ENCODE data around the gene RET. TPM values are rescaled to one million over a fixed set of nuclear protein-coding genes. Genes with fewer than 3 reads are reported as not detected.
A peak's percentile ranks its signal among the peaks of the same experiment; 100 is the strongest.

The RET gene
- total RNA-seq, 2 experiments from 2014 or later, result 0.36 TPM; not detected in 1

DNA sequence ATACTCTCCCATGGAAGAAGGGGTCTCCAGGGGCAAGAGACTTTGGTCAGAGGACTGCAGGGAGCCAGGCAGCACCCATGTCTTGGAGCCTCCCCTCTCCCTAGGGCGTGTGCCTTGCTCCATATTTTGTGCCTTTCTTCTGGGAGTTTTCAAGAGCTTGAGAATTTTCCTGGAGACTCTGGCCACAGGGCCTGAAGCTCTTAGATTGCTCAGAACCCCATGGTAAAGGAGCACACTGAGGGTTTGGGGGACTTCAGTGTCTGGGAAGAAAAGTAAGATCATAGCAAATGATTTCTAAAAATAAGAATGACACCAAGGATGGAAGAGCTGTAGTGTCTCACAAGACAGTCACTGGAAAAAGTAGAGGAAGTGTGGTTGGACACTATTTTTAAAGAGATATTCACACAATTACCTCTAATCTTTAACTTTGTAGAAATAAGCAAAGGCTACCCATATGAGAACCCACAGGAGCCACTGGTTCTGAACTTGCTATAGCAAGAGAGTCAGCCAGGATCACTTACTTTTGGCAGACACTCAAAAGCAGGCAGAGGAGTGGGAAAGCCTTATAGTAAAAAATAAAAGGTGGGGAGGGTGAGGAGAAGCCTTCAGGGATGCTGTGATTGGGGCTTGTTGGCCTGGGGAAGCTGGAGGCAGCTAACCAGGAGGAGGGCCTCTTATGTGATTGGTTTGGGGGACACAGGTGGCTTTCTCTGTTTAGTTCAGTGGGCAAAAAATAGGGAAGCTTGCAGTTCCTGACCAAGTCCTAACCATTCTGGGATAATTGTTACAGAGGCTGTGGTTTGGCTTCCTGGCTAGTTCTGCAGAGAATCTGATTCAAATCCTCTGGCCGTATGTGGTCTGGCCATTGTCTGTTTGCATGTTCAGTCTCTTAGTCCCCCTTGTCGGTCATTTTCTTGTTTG, 56.3 kb downstream of the RET start:
- CTCF ChIA-PET, result interaction anchor here (1.3 kb wide), 1 partner anchor 12 kb away, joined by 5 read pairs; no protein-coding TSS in a partner anchor
- Mint-ChIP-seq H3K27ac (no peak overlapping the region), H3K27me3 (ENCODE audit: low read depth) (no peaks in the 10 kb centered on the region), H3K4me1 (ENCODE audit: low read depth) (peaks cover 23% of the 10 kb centered on the region), H3K36me3 (ENCODE audit: low read depth) (peaks cover 3% of the 10 kb centered on the region), H3K9me3 (no peaks in the 10 kb centered on the region), H3K4me3 (no peak overlapping the region)
- DNase-seq, result no peak
- intact Hi-C loops (cut with micrococcal nuclease), result loop anchor here (10.0 kb wide), 1 partner anchor 682 kb away; no protein-coding TSS in a partner anchor

DNA sequence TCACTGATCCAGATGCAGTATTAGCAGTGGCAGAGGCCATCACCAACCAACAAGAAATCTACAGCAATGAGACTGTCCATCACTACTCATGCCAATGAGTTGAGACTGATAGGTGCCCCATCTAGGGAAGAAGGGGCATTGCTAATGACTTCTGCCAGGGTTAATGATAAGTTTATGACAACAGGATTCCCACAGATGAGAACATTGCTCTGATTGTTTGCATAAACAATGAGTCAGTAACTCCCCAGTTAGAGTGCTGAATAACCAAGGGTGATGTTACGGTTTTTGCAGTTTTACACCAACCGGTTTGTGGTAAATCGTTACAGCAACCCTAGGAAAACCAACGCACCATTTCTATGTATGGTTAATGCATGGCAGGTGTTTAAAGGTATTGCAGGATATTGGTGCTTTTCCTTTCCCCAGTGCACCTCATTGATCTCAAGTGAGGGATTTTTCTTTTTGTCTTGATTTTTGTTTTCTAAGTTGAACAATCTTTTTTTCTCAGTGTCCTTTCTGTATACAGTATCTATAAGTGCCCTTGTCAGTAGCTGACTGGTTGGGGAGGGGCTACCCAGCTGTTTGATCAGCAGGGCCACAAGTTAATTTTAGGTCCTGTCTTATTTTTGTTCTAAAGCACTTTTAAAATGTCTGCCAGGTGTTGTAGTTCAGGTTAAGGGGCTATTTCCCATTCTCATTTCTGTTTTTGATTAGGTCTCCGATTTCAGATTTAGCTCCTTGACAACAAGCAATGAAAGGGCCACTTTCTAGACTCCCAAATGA, 57.4 kb downstream of the RET start:
- Mint-ChIP-seq H3K27me3 (ENCODE audit: low read depth) (no peaks in the 10 kb centered on the region), H3K4me1 (ENCODE audit: low read depth) (peaks cover 24% of the 10 kb centered on the region), H3K9me3 (no peaks in the 10 kb centered on the region), H3K27ac (no peak overlapping the region), H3K4me3 (no peak overlapping the region), H3K36me3 (ENCODE audit: low read depth) (peaks cover 5% of the 10 kb centered on the region)
- no peak for DNase-seq
- CTCF ChIA-PET, result no interaction called here
- intact Hi-C loops (cut with micrococcal nuclease), result loop anchor here (10.0 kb wide), 1 partner anchor 680 kb away; no protein-coding TSS in a partner anchor

GRCh38 chr10:43135064-43135463, 58.2 kb downstream of the RET start:
- H3K9me3 Mint-ChIP-seq, result no peaks in the 10 kb centered on the region
- CTCF ChIA-PET, result no interaction called here
- intact Hi-C loops (cut with micrococcal nuclease), result loop anchor here (5.0 to 10.0 kb wide), 2 partner anchors 157 to 680 kb away; no protein-coding TSS in a partner anchor
- H3K27ac Mint-ChIP-seq, result no peak overlapping the region
- no peak for DNase-seq
- peaks cover 7% of the 10 kb centered on the region for H3K36me3 Mint-ChIP-seq (ENCODE audit: low read depth)
- H3K4me1 Mint-ChIP-seq (ENCODE audit: low read depth), result peaks cover 27% of the 10 kb centered on the region
- no peak overlapping the region for H3K4me3 Mint-ChIP-seq
- no peaks in the 10 kb centered on the region for H3K27me3 Mint-ChIP-seq (ENCODE audit: low read depth)

DNA sequence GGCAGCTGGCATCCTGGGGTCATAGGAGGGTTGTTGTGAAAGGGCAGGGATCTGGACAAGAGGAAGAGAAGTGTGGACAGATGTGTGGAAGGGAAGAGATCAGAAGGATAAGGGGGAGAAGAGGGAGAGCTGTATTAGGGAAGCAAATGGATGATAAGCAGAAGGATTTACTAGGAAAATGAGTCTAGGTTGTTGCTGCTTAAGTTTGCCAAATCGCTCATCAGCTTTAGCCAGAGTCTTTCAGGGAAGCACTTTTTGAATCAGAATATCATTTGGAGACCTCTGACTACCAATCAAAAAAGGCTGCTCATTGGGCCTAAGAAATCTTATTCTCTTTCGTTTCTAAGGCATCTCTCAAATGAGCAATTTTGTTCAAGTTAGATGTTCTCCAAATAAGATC, 58.8 kb downstream of the RET start:
- Mint-ChIP-seq H3K9me3 (no peaks in the 10 kb centered on the region), H3K27ac (peak overlapping the region; percentile 13), H3K27me3 (ENCODE audit: low read depth) (no peaks in the 10 kb centered on the region), H3K4me3 (peak overlapping the region; percentile 2), H3K36me3 (ENCODE audit: low read depth) (peaks cover 9% of the 10 kb centered on the region), H3K4me1 (ENCODE audit: low read depth) (peaks cover 31% of the 10 kb centered on the region)
- CTCF ChIA-PET, result no interaction called here
- intact Hi-C loops (cut with micrococcal nuclease), result loop anchor here (5.0 to 10.0 kb wide), 2 partner anchors 157 to 679 kb away; no protein-coding TSS in a partner anchor
- no peak for DNase-seq

GRCh38 chr10:43136432-43136831, 59.6 kb downstream of the RET start:
- no peaks in the 10 kb centered on the region for H3K27me3 Mint-ChIP-seq (ENCODE audit: low read depth)
- no peak overlapping the region for H3K27ac Mint-ChIP-seq
- no peak for DNase-seq
- CTCF ChIA-PET, result no interaction called here
- peaks cover 37% of the 10 kb centered on the region for H3K4me1 Mint-ChIP-seq (ENCODE audit: low read depth)
- H3K36me3 Mint-ChIP-seq (ENCODE audit: low read depth), result peaks cover 9% of the 10 kb centered on the region
- H3K9me3 Mint-ChIP-seq, result no peaks in the 10 kb centered on the region
- peak overlapping the region; percentile 91 for H3K4me3 Mint-ChIP-seq
- intact Hi-C loops (cut with micrococcal nuclease), result loop anchor here (5.0 to 10.0 kb wide), 2 partner anchors 156 to 678 kb away; no protein-coding TSS in a partner anchor

GRCh38 chr10:43136995-43137716, 60.3 kb downstream of the RET start:
- Mint-ChIP-seq H3K27me3 (ENCODE audit: low read depth) (no peaks in the 10 kb centered on the region), H3K27ac (peak overlapping the region; percentile 87), H3K36me3 (ENCODE audit: low read depth) (peaks cover 9% of the 10 kb centered on the region), H3K4me3 (peak overlapping the region; percentile 91), H3K9me3 (no peaks in the 10 kb centered on the region), H3K4me1 (ENCODE audit: low read depth) (peaks cover 41% of the 10 kb centered on the region)
- no peak for DNase-seq
- intact Hi-C loops (cut with micrococcal nuclease), result loop anchor here (5.0 to 10.0 kb wide), 2 partner anchors 155 to 678 kb away; no protein-coding TSS in a partner anchor
- CTCF ChIA-PET, result interaction anchor here (1.6 kb wide), 1 partner anchor 67 kb away, joined by 3 read pairs; no protein-coding TSS in a partner anchor

DNA sequence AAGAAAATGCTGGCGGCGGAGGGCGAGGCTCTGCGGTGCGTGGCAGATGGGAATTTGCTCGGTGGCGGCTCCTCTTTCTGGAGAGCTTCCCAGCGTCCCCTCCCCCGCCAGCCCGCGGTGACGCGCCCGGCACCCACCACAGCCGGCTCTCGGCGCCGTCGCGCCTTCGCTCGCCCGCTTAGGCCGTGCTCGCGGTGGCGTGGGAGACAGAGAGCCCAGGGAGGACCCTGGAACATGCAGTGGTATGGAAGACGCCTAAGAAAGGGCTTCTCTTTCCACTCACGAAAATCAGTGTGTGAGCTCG, 60.8 kb downstream of the RET start:
- H3K4me3 Mint-ChIP-seq, result peak overlapping the region; percentile 91
- H3K27me3 Mint-ChIP-seq (ENCODE audit: low read depth), result no peaks in the 10 kb centered on the region
- peaks cover 46% of the 10 kb centered on the region for H3K4me1 Mint-ChIP-seq (ENCODE audit: low read depth)
- H3K9me3 Mint-ChIP-seq, result no peaks in the 10 kb centered on the region
- intact Hi-C loops (cut with micrococcal nuclease), result loop anchor here (1.0 to 10.0 kb wide), 7 partner anchors 155 to 677 kb away; partner anchors contain the start of gene ZNF33B
- CTCF ChIA-PET, result interaction anchor here (1.6 to 1.9 kb wide), 2 partner anchors 64 to 67 kb away, joined by 3 to 5 read pairs; no protein-coding TSS in a partner anchor
- peak overlapping the region; percentile 87 for H3K27ac Mint-ChIP-seq
- peaks cover 11% of the 10 kb centered on the region for H3K36me3 Mint-ChIP-seq (ENCODE audit: low read depth)
- DNase-seq, result peak; percentile 27

DNA sequence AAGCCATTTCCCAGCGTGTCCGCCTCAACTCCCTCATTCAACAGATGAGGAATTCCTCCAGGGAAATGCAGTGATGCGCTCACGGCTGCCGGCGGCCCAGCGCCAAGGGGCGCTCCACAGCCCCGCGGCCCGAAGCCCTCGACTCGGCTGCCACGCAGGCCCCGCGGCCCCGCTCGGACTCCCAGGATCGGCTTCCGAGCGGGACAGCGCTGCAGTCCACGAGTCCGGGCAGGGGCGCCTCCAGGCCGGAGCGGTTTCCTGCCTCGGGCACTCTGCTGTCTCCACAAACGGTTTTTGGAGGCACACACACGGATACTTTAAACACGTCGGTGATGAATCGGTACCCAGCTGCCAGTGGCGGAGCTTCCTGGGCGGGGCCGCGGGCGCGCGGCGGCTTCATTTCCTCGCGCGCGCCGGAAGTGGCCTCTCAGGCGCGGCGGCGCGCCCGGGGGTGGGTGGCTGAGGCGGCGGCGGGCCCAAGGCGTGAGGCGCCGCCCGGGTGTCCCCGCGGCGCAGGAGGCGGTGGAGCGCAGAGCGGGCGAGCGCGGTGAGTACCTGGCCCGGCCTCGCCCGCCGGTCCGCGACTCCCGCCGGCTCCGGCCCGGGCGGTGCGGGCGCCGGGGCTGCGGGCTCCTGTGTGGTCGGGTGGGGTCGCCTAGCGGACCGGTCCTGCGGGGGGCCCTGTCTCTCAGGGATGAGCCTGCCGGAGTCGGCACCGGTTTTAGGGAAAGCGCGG, 61.3 kb downstream of the RET start, which contains the start of gene CSGALNACT2:
Gene CSGALNACT2, plus strand, starts transcription at position 425 of the 736 bp plus-strand sequence. CDS start 16,705 bp downstream, outside the sequence.
- Mint-ChIP-seq H3K27ac (peak within 1 kb of the TSS; percentile 99), H3K9me3 (no peaks in the 10 kb centered on the region), H3K4me3 (peak within 1 kb of the TSS; percentile 97), H3K27me3 (ENCODE audit: low read depth) (no peaks in the 10 kb centered on the region), H3K4me1 (ENCODE audit: low read depth) (peaks cover 51% of the 10 kb centered on the region), H3K36me3 (ENCODE audit: low read depth) (peaks cover 11% of the 10 kb centered on the region)
- intact Hi-C loops (cut with micrococcal nuclease), result loop anchor here (1.0 to 10.0 kb wide), 7 partner anchors 154 to 677 kb away; partner anchors contain the start of gene ZNF33B
- DNase-seq, result peak; percentile 88
- CTCF ChIA-PET, result interaction anchor here (1.5 to 1.9 kb wide), 3 partner anchors 18 to 66 kb away, joined by 3 to 5 read pairs (median 4); no protein-coding TSS in a partner anchor

DNA sequence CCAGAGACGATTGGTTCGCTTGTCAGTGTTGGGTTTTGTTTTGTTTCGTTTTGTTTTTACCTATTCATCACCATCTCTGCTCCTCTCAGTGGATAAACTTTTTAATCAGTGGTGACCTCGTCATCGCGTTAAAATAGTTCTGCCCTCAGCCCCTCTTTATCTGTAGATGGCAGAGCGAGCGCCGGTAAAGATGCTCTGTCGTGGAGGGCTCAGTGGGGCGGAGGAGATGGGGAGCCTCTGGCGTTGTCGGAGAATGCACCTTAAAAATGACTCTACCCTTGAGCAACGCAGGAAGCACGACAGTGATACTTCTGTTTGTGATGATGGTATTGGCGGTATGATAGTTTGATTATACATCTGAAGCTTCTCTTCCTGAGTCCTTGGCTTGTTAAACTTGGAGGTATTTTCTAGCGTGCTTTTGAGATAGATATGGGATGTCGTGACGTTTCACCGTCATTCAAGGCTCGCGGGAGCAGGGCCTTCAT, 61.9 kb downstream of the RET start:
- Mint-ChIP-seq H3K4me3 (peak overlapping the region; percentile 97), H3K9me3 (no peaks in the 10 kb centered on the region), H3K27me3 (ENCODE audit: low read depth) (no peaks in the 10 kb centered on the region), H3K27ac (peak overlapping the region; percentile 99), H3K4me1 (ENCODE audit: low read depth) (peaks cover 57% of the 10 kb centered on the region), H3K36me3 (ENCODE audit: low read depth) (peaks cover 11% of the 10 kb centered on the region)
- intact Hi-C loops (cut with micrococcal nuclease), result loop anchor here (1.0 to 10.0 kb wide), 8 partner anchors 64 to 676 kb away; partner anchors contain the start of gene ZNF33B
- DNase-seq, result peak; percentile 82
- CTCF ChIA-PET, result interaction anchor here (0.6 to 1.9 kb wide), 3 partner anchors 18 to 273 kb away, joined by 4 to 5 read pairs (median 4); no protein-coding TSS in a partner anchor

GRCh38 chr10:43141421-43141820, 64.6 kb downstream of the RET start:
- Mint-ChIP-seq H3K4me1 (ENCODE audit: low read depth) (peaks cover 74% of the 10 kb centered on the region), H3K9me3 (no peaks in the 10 kb centered on the region), H3K27ac (no peak overlapping the region), H3K27me3 (ENCODE audit: low read depth) (no peaks in the 10 kb centered on the region), H3K4me3 (no peak overlapping the region), H3K36me3 (ENCODE audit: low read depth) (peaks cover 11% of the 10 kb centered on the region)
- intact Hi-C loops (cut with micrococcal nuclease), result no loop called here
- CTCF ChIA-PET, result no interaction called here
- DNase-seq, result no peak

DNA sequence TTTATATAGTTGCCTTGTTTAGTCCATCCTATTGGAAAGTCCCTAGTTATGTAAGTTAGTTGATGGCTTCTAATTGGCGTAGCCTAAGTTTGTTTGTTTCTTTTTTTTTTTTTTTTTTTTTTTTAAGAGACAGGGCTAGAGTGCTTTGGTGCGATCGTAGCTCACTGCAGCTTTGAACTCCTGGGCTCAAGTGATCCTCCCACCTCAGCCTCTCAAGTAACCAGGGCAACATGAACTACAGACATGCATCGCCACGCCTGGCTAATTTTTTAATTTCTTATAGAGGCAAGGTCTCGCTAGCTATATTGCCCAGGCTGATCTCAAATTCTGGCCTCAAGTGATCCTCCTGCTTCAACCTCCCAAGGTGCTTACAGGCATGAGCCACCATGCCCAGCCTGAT, 68.4 kb downstream of the RET start:
- Mint-ChIP-seq H3K27ac (no peak overlapping the region), H3K9me3 (peaks cover 7% of the 10 kb centered on the region), H3K27me3 (ENCODE audit: low read depth) (no peaks in the 10 kb centered on the region), H3K4me1 (ENCODE audit: low read depth) (peaks cover 71% of the 10 kb centered on the region), H3K4me3 (no peak overlapping the region), H3K36me3 (ENCODE audit: low read depth) (peaks cover 18% of the 10 kb centered on the region)
- DNase-seq, result no peak
- intact Hi-C loops (cut with micrococcal nuclease), result no loop called here
- CTCF ChIA-PET, result interaction anchor here (0.6 kb wide), 1 partner anchor 74 kb away, joined by 3 read pairs; no protein-coding TSS in a partner anchor

All from activated naive CD4-positive, alpha-beta T cell treated with anti-CD3 and anti-CD28 coated beads for 36 hours (primary cell).